IPS DF 6.9 (cell line): ENCODE measurements around the gene ZNF135.
A peak's percentile ranks its signal among the peaks of the same experiment; 100 is the strongest.

Experiments
- DNase-seq: peaks from one replicate; pipeline ENCODE4 v3.0.0-alpha.2; 2013; ENCODE audit warnings: low read depth, low spot score
- H3K27ac ChIP-seq: one replicate; pipeline ENCODE4 v1.5.1; 2013; ENCODE audit warnings: low read length, control low read depth
- H3K27me3 ChIP-seq: 2 replicates; pipeline ENCODE4 v1.6.1; 2013; ENCODE audit warnings: mild to moderate bottlenecking, low read length; ENCODE audit not compliant: control insufficient read depth, insufficient read depth
- H3K36me3 ChIP-seq: 2 replicates; pipeline ENCODE4 v1.6.1; 2013; ENCODE audit warnings: low read length; ENCODE audit not compliant: control insufficient read depth, insufficient read depth
- H3K4me1 ChIP-seq: 2 replicates; pipeline ENCODE4 v1.6.1; 2013; ENCODE audit warnings: low read length; ENCODE audit not compliant: control insufficient read depth, insufficient read depth
- H3K4me3 ChIP-seq: 2 replicates; pipeline ENCODE4 v1.5.1; 2013; ENCODE audit warnings: mild to moderate bottlenecking, low read length
- H3K9me3 ChIP-seq: 2 replicates; pipeline ENCODE4 v1.6.1; 2013; ENCODE audit warnings: low read length, inconsistent platforms; ENCODE audit not compliant: control insufficient read depth, insufficient read depth
- WGBS: extraction: QIAGEN DNeasy Blood & Tissue Kit; methylation state at CpG from one replicate; pipeline ENCODE4 v1.1.7; 2013; ENCODE audit warnings: mixed read lengths, missing lambda C conversion rate; ENCODE audit not compliant: insufficient read length, insufficient coverage; 5-methylcytosine and 5-hydroxymethylcytosine counted together

The ZNF135 gene

DNA sequence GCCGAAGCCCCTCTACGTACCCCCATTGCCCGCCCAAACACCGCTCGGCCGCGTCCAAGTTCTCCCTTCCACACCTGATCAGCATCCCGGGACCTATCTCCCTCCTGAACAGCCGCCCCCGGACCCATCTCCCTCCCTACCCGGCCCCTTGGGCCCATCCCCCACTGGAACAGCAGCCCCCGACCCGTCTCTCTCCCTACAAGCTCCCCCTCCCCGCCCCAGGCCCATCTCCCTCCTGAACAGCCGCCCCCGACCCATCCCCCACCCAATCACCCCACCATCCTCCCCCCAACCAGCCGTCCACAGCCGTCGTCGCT lies 24.6 kb upstream of the ZNF135 start:
- Histone ChIP-seq H3K9me3 (no peaks in the 10 kb centered on the region; the same call in 1 of the 2 replicates), H3K4me3 (peak overlapping the region; percentile 66; the same call in 1 of the 2 replicates), H3K4me1 (peaks cover 5% of the 10 kb centered on the region; the same call in 1 of the 2 replicates), H3K27me3 (no peaks in the 10 kb centered on the region), H3K27ac (no peak overlapping the region), H3K36me3 (no peaks in the 10 kb centered on the region; the same call in 1 of the 2 replicates)
- WGBS = no CpG with 5 or more reads among the region's 20 CpGs
- no peak for DNase-seq

DNA sequence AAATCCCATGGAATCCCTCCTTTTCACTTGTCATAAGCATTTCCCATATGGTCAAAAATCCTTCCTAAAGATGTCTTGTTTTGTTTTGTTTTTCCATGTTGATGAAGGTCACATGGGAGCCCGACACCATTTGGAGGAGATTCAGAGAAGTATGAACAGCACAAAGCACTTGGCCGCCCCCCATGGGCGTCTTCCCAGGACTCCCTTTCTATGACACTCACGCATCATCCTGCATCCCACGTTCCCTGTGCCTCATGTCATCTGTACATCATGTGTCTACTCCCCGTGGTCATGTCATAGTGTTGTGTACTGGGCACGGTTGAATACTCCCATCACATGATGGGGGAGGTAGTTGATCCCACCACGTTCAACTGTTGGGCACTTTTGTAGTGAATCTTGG lies 23.2 kb upstream of the ZNF135 start:
- H3K4me3 ChIP-seq = no peak overlapping the region
- no CpG with 5 or more reads among the region's 8 CpGs for whole genome bisulfite sequencing
- no peaks in the 10 kb centered on the region; the same call in 1 of the 2 replicates for H3K9me3 ChIP-seq
- no peak for DNase-seq
- H3K4me1 ChIP-seq = peaks cover 5% of the 10 kb centered on the region; the same call in 1 of the 2 replicates
- H3K36me3 ChIP-seq = no peaks in the 10 kb centered on the region; the same call in 1 of the 2 replicates
- no peaks in the 10 kb centered on the region for H3K27me3 ChIP-seq
- no peak overlapping the region for H3K27ac ChIP-seq

- Histone ChIP-seq H3K4me1 (peaks cover 5% of the 10 kb centered on the region; the same call in 1 of the 2 replicates), H3K36me3 (no peaks in the 10 kb centered on the region; the same call in 1 of the 2 replicates), H3K27me3 (no peaks in the 10 kb centered on the region), H3K27ac (no peak overlapping the region), H3K9me3 (no peaks in the 10 kb centered on the region; the same call in 1 of the 2 replicates), H3K4me3 (no peak overlapping the region)
- no peak for DNase-seq
- WGBS = no CpG with 5 or more reads among the region's 44 CpGs
Measured at GRCh38 chr19:58037927-58038687, 21.0 kb upstream of the ZNF135 start.

DNA sequence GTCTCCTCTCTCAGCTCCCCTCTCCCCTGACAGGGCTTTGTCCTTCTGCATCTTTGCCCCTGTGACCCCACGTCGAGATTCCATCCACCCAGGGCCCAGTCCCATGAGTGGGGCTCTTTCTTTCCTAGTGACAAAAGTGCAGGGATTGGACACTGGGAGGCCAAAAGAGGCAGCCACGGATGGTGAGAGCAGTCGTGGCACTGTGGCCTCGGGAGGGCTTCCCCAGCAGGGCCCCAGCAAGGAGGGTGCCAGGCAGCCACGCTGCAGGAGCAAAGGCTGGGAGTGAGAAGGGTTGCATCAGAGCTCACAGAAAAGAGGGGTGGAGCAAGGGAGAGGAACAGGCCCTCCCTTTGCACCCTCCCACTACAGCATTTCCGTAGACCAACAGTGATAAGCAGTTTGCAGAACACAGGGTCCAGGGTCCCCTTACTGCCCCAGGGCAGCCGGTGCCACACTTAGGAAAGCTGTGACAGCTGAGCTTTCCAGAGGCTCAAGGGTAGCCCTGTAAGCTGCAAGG lies 20.3 kb upstream of the ZNF135 start:
- Histone ChIP-seq H3K27ac (no peak overlapping the region), H3K36me3 (no peaks in the 10 kb centered on the region; the same call in 1 of the 2 replicates), H3K9me3 (no peaks in the 10 kb centered on the region; the same call in 1 of the 2 replicates), H3K4me1 (peaks cover 5% of the 10 kb centered on the region; the same call in 1 of the 2 replicates), H3K4me3 (no peak overlapping the region), H3K27me3 (no peaks in the 10 kb centered on the region)
- DNase-seq = no peak
- WGBS = no CpG with 5 or more reads among the region's 8 CpGs

- Histone ChIP-seq H3K4me3 (no peak overlapping the region), H3K27ac (no peak overlapping the region)
- no CpG with 5 or more reads among the region's 21 CpGs for WGBS
Measured at GRCh38 chr19:58040751-58041525, 18.1 kb upstream of the ZNF135 start.

DNA sequence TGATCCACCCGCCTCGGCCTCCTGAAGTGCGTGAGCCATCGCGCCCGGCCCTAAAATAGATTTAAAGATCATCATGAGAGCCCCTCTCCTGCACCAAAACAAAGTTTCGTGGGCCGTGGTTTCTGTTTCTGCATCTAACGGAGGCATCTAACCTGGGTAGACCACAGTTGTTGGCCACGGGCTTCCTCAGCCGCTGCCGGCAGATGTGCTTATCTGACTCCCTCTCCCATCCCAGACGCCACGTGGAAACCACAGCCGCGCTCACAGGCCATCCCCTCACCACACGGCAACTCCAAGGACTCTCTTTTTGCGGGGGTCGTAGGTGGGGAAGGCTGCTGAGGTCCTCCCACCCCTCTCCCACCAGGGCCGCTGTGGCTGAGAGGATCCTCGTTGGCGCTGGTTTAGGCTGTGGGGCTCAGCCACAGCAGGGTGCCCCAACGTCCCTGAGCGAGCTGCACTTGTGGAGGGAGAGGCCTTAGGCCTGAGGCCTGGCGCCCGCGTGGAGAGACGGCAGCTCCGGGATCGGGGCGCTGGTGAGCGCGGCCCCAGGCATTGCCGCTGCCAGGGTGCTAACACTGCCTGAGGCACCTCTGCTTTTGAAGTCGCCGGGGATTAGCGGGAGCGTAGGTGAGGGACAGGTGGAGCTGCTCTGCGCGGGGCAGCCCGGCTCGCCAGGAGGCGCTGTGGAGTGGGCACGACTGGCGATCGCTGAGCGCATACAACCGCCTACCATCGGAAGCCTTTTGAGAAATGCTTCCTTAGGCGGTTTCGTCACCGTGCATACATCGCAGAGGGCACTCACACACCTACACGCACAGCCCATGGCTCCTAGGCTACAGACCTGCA lies 16.4 kb upstream of the ZNF135 start:
- no CpG with 5 or more reads among the region's 54 CpGs for WGBS
- H3K4me3 ChIP-seq = peak overlapping the region; percentile 3; the same call in 1 of the 2 replicates
- peaks cover 1% of the 10 kb centered on the region for H3K9me3 ChIP-seq
- H3K27ac ChIP-seq = no peak overlapping the region
- H3K4me1 ChIP-seq = peaks cover 5% of the 10 kb centered on the region; the same call in 1 of the 2 replicates
- H3K36me3 ChIP-seq = no peaks in the 10 kb centered on the region
- DNase-seq = no peak
- no peaks in the 10 kb centered on the region for H3K27me3 ChIP-seq

More at GRCh38 chr19:58040751-58041525, 18.1 kb upstream of the ZNF135 start:
- no peaks in the 10 kb centered on the region for H3K36me3 ChIP-seq
- peaks cover 5% of the 10 kb centered on the region; the same call in 1 of the 2 replicates for H3K4me1 ChIP-seq
- no peaks in the 10 kb centered on the region for H3K27me3 ChIP-seq
- H3K9me3 ChIP-seq = no peaks in the 10 kb centered on the region
- no peak for DNase-seq

DNA sequence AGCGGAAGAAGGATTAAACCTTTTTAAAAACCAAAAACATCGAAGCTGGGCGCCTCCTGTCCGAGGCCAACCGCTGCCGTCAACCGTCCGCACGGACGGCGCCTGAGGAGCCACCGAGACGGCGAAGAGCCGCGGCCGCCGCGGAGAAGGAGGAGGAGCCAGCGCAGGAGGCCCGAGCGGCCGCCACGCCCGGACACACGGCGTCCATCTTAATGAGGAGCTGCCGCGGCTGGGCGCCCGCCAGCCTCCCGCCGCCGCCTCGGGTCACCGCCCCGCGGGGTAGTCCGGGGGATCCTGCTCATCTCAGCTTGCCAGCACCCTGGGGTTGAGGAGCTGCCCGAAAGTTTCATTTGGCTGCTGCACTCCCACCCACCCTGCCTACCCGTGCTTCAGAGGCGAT lies 14.7 kb upstream of the ZNF135 start:
- H3K4me1 ChIP-seq = no peaks in the 10 kb centered on the region
- no peaks in the 10 kb centered on the region for H3K36me3 ChIP-seq
- no CpG with 5 or more reads among the region's 42 CpGs for WGBS
- H3K27me3 ChIP-seq = no peaks in the 10 kb centered on the region
- H3K27ac ChIP-seq = no peak overlapping the region
- DNase-seq = no peak
- H3K4me3 ChIP-seq = no peak overlapping the region
- H3K9me3 ChIP-seq = peaks cover 2% of the 10 kb centered on the region

GRCh38 chr19:58044886-58045285 lies 14.2 kb upstream of the ZNF135 start:
- no peak for DNase-seq
- no peaks in the 10 kb centered on the region for H3K27me3 ChIP-seq
- WGBS = no CpG with 5 or more reads among the region's 26 CpGs
- no peak overlapping the region for H3K4me3 ChIP-seq
- H3K36me3 ChIP-seq = no peaks in the 10 kb centered on the region
- peaks cover 3% of the 10 kb centered on the region for H3K9me3 ChIP-seq
- H3K4me1 ChIP-seq = no peaks in the 10 kb centered on the region
- H3K27ac ChIP-seq = no peak overlapping the region

DNA sequence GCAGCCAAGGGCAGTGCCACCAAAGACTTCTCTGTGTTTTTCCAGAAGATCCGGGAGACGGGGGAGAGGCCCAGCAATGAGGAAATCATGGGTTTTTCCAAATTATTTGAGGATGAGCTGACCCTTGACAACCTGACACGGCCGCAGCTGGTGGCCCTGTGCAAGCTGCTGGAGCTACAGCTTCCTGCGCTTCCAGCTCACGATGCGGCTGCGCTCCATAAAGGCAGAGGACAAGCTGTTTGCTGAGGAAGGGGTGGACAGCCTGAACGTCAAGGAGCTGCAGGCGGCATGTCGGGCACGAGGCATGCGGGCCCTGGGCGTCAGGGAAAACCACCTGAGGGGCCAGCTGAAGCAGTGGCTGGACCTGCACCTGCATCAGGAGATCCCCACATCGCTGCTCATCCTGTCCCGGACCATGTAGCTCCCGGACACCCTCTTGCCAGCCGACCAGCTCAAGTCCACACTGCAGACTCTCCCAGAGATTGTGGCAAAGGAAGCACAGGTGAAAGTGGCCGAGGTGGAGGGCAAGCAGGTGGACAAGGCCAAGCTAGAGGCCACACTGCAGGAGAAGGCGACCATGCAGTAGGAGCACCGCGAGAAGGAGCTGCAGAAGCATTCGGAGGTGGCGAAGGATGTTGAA lies 13.6 kb upstream of the ZNF135 start:
- no peaks in the 10 kb centered on the region for H3K4me1 ChIP-seq
- no peaks in the 10 kb centered on the region for H3K36me3 ChIP-seq
- H3K4me3 ChIP-seq = no peak overlapping the region
- H3K9me3 ChIP-seq = peaks cover 3% of the 10 kb centered on the region
- no peak for DNase-seq
- H3K27ac ChIP-seq = no peak overlapping the region
- WGBS = no CpG with 5 or more reads among the region's 24 CpGs
- no peaks in the 10 kb centered on the region for H3K27me3 ChIP-seq
